Fibroblast of mammary gland (primary cell): ENCODE results near the gene MRPS31.

Experiments
- DNase-seq: peaks from one replicate; pipeline ENCODE4 v3.0.0-alpha.2; 2010; ENCODE audit warnings: low read depth
- H3K4me3 ChIP-seq: 2 replicates; pipeline ENCODE4 v1.5.1; 2011; ENCODE audit warnings: low read depth, mild to moderate bottlenecking, low read length, moderate library complexity; ENCODE audit not compliant: control insufficient read depth
- CTCF ChIP-seq: conservative IDR thresholded peaks from 2 replicates; pipeline ENCODE4 v1.5.1; 2011; ENCODE audit warnings: low read depth, low read length, inconsistent platforms; ENCODE audit not compliant: control insufficient read depth, insufficient read depth

MRPS31 gene

DNA sequence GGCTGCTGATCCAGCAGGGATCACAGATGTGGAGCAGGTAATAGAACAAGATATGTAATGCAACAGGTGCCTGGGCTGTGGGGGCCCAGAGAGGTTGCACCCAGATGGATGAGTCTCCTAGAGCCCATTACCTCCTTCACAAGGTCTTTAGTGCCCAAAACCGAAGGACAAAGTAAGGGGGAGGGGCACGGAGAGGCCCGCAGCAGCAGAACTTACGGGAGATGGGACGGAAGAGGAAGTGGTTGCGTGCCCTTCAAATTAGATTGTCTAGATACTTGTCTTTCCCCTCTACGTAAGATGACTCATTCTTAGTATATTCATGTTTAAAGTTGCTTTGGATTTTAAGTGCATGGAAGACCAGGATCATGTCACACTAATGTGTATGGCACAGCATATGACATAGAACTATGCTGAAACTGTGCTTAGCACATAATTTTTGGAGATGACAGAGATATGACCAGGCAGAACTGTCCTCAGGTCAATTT, 5.7 kb upstream of the MRPS31 start:
- no peak overlapping the region for H3K4me3 ChIP-seq
- TF ChIP-seq CTCF: no peak
- DNase-seq: peak; percentile 27

DNA sequence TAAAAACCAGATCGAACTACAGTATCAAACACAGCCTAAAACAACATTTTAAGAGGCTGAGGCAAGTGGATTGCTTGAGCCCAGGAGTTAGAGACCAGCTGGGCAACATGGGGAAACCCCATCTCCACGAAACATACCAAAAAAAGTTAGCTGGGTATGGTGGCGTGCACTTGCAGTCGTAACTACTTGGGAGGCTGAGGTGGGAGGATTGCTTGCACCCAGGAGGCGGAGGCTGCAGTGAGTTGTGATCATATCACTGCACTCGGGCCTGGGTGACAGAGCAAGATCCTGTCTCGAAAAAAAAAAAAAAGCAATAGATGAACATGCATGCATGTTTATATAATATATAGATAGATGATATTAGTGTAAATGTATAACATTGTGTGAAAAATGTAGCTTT, 5.2 kb upstream of the MRPS31 start:
- no peak overlapping the region for H3K4me3 ChIP-seq
- TF ChIP-seq CTCF: no peak
- DNase-seq: no peak

GRCh38 chr13:40774672-40775071, 3.7 kb upstream of the MRPS31 start:
- H3K4me3 ChIP-seq: no peak overlapping the region
- no peak for DNase-seq
- no peak for TF ChIP-seq CTCF

- no peak for DNase-seq
- H3K4me3 ChIP-seq: no peak overlapping the region
Measured at GRCh38 chr13:40772765-40773473, 1.9 kb upstream of the MRPS31 start.

DNA sequence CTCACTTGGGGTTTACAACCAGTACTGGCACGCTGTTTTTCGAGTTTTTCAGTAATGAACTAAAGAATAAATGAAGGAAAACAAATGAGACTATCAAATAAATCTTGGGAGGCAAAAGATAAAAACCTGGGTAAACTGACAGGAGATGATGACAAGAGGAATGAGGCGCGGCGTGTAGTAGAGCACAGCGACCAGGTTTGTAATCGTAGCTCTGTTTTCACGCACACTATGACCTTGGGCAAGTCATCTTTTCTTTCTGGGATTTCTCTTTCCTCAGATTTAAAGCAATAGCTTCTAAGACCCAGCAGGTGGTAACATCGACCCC, 419 bp downstream of the MRPS31 start:
- no peak for DNase-seq
- H3K4me3 ChIP-seq: peak overlapping the region; percentile 99
- TF ChIP-seq CTCF: no peak

More at GRCh38 chr13:40772765-40773473, 1.9 kb upstream of the MRPS31 start:
- TF ChIP-seq CTCF: no peak

GRCh38 chr13:40769970-40770369, 1.0 kb downstream of the MRPS31 start:
- no peak for TF ChIP-seq CTCF
- H3K4me3 ChIP-seq: peak overlapping the region; percentile 99

More at GRCh38 chr13:40769970-40770369, 1.0 kb downstream of the MRPS31 start:
- DNase-seq: no peak
